ENCODE measurements around the gene SCAI.

GRCh38 chr9:125143377-125144090, at the start of gene SCAI:
- TF ChIP-seq TAF1 (IDR thresholded peaks at IDR 0.05; ENCODE audit: low read depth) (peak; percentile 68), CREB1 (IDR thresholded peaks at IDR 0.05; ENCODE audit: low read depth) (no peak)
- TF ChIP-seq, protein P1, sequence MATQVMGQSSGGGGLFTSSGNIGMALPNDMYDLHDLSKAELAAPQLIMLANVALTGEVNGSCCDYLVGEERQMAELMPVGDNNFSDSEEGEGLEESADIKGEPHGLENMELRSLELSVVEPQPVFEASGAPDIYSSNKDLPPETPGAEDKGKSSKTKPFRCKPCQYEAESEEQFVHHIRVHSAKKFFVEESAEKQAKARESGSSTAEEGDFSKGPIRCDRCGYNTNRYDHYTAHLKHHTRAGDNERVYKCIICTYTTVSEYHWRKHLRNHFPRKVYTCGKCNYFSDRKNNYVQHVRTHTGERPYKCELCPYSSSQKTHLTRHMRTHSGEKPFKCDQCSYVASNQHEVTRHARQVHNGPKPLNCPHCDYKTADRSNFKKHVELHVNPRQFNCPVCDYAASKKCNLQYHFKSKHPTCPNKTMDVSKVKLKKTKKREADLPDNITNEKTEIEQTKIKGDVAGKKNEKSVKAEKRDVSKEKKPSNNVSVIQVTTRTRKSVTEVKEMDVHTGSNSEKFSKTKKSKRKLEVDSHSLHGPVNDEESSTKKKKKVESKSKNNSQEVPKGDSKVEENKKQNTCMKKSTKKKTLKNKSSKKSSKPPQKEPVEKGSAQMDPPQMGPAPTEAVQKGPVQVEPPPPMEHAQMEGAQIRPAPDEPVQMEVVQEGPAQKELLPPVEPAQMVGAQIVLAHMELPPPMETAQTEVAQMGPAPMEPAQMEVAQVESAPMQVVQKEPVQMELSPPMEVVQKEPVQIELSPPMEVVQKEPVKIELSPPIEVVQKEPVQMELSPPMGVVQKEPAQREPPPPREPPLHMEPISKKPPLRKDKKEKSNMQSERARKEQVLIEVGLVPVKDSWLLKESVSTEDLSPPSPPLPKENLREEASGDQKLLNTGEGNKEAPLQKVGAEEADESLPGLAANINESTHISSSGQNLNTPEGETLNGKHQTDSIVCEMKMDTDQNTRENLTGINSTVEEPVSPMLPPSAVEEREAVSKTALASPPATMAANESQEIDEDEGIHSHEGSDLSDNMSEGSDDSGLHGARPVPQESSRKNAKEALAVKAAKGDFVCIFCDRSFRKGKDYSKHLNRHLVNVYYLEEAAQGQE (IDR thresholded peaks at IDR 0.05; ENCODE audit: low read depth) = no peak

Data from Ishikawa (cell line).